Gastroesophageal sphincter (tissue), 3 donors: ENCODE results near the gene RAB1B.

Source experiments
- EP300 ChIP-seq: sonication (generic); formaldehyde crosslinking; IDR thresholded peaks from one replicate; pipeline ENCODE4 v1.6.1; 2017; ENCODE audit warnings: antibody characterized with exemption, mild to moderate bottlenecking
- POLR2AphosphoS5 ChIP-seq: sonication (generic); formaldehyde crosslinking; IDR thresholded peaks from one replicate; pipeline ENCODE4 v1.6.1; 2017; ENCODE audit warnings: antibody characterized with exemption
- TF ChIP-seq, protein P1 (sequence below), 4 experiments: fragments of 200-600 bp in 2 of 4; fragments of 450-650 bp in 2 of 4; sonication (generic) in 1 of 4; IDR thresholded peaks; one replicate each; pipeline ENCODE4 v1.5.1; 2017 to 2019; ENCODE audit warnings: antibody characterized with exemption in 4 of 4, mild to moderate bottlenecking in 2 of 4, moderate library complexity in 2 of 4

DNA sequence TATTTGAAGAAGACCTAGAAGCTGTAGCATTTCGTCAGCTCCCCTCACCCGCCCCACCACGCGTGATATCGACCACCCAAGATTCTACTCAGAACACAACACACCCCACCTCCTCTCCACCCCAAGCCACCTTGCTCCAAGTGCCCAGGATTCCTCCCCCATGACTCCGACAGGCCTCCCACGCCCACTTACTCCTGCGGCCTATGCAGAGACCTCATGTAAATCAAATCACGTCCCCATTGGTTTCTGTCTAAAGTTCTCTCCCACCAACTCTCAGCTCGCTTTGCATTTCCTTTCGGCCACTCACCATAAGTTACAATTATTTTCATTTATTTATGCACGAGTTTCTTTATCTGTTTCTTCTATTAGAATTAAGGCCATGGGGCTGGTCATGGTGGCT, 34.2 kb downstream of the RAB1B start:
- TF ChIP-seq POLR2AphosphoS5 (no peak), EP300 (no peak)
- TF ChIP-seq, protein P1, sequence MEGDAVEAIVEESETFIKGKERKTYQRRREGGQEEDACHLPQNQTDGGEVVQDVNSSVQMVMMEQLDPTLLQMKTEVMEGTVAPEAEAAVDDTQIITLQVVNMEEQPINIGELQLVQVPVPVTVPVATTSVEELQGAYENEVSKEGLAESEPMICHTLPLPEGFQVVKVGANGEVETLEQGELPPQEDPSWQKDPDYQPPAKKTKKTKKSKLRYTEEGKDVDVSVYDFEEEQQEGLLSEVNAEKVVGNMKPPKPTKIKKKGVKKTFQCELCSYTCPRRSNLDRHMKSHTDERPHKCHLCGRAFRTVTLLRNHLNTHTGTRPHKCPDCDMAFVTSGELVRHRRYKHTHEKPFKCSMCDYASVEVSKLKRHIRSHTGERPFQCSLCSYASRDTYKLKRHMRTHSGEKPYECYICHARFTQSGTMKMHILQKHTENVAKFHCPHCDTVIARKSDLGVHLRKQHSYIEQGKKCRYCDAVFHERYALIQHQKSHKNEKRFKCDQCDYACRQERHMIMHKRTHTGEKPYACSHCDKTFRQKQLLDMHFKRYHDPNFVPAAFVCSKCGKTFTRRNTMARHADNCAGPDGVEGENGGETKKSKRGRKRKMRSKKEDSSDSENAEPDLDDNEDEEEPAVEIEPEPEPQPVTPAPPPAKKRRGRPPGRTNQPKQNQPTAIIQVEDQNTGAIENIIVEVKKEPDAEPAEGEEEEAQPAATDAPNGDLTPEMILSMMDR (IDR thresholded peaks at IDR 0.05), result no peak
